H1 (cell line): Measurements from ENCODE around the gene DOCK9. TPM values are rescaled to one million over a fixed set of nuclear protein-coding genes. Genes with fewer than 3 reads are reported as not detected.

Source experiments
- CTCF ChIA-PET: fragments of 300-600 bp; sonication (Branson Sonifier 250); formaldehyde crosslinking; loops from one replicate; lab custom pipeline; 2021; ENCODE audit not compliant: partially characterized antibody; lab: Charles Lee
- POLR2A ChIA-PET: fragments of 300-600 bp; sonication (Branson Sonifier 250); formaldehyde crosslinking; loops from one replicate; lab custom pipeline; 2021; ENCODE audit warnings: inconsistent platforms; ENCODE audit not compliant: partially characterized antibody; lab: Charles Lee
- DNase-seq, 2 experiments: peaks; one replicate each; pipeline versions ENCODE4 v3.0.0 to v3.0.0-alpha.2; 2010 to 2022; ENCODE audit warnings: low spot score in 2 of 2, low read depth in 1 of 2, mixed read lengths in 1 of 2
- FAIRE-seq: peaks from 2 replicates; lab custom pipeline; 2011; peaks lifted over from hg19 to GRCh38; lab: Jason Lieb, UNC
- H2AFZ ChIP-seq: 2 replicates; pipeline ENCODE4 v1.8.1; 2012; ENCODE audit warnings: low read length, inconsistent platforms
- H2AK5ac ChIP-seq: 2 replicates; pipeline ENCODE4 v1.6.1; 2013; ENCODE audit warnings: low read depth, low read length
- H2BK120ac ChIP-seq: replicated peaks from 2 replicates; pipeline ENCODE3; 2013; ENCODE audit warnings: low read depth, low read length, inconsistent platforms
- H2BK12ac ChIP-seq: 2 replicates; pipeline ENCODE4 v1.6.1; 2013; ENCODE audit warnings: low read depth, low read length
- H2BK15ac ChIP-seq: 2 replicates; pipeline ENCODE4 v1.6.1; 2013; ENCODE audit warnings: low read length
- H2BK20ac ChIP-seq: 2 replicates; pipeline ENCODE4 v1.6.1; 2013; ENCODE audit warnings: low read length
- H2BK5ac ChIP-seq: 2 replicates; pipeline ENCODE4 v1.6.1; 2013; ENCODE audit warnings: low read depth, low read length
- H3K14ac ChIP-seq: 2 replicates; pipeline ENCODE4 v1.6.1; 2013; ENCODE audit warnings: inconsistent platforms; ENCODE audit not compliant: insufficient read length
- H3K18ac ChIP-seq: 2 replicates; pipeline ENCODE4 v1.6.1; 2013; ENCODE audit warnings: low read length; ENCODE audit errors: extremely low read depth
- H3K23ac ChIP-seq: 2 replicates; pipeline ENCODE4 v1.6.1; 2013; ENCODE audit warnings: inconsistent platforms; ENCODE audit not compliant: insufficient read length
- H3K23me2 ChIP-seq: 2 replicates; pipeline ENCODE4 v1.6.1; 2013; ENCODE audit warnings: low read depth, low read length
- H3K27ac ChIP-seq: 2 replicates; pipeline ENCODE4 v1.6.1; 2011; ENCODE audit warnings: low read depth, low read length, inconsistent platforms
- H3K27me3 ChIP-seq, 4 experiments: replicated peaks in 1 of 4; 1 replicate in 1 of 4; 2 replicates in 3 of 4; pipeline versions ENCODE4 v1.6.1 to v1.8.1; 2011 to 2013; ENCODE audit warnings: low read length in 3 of 4, mild to moderate bottlenecking in 3 of 4, inconsistent platforms in 2 of 4, mixed read lengths in 2 of 4, moderate library complexity in 1 of 4; ENCODE audit not compliant: control insufficient read depth in 3 of 4, insufficient read depth in 3 of 4; ENCODE audit errors: extremely low read depth in 1 of 4
- H3K36me3 ChIP-seq, 4 experiments: 2 replicates each; pipeline versions ENCODE4 v1.6.1 to v1.8.1; 2011 to 2013; ENCODE audit warnings: mild to moderate bottlenecking in 4 of 4, low read length in 3 of 4, moderate library complexity in 2 of 4, control low read depth in 1 of 4, inconsistent platforms in 1 of 4; ENCODE audit not compliant: insufficient read depth in 4 of 4, control insufficient read depth in 2 of 4
- H3K4ac ChIP-seq: replicated peaks from 2 replicates; pipeline ENCODE3; 2013; ENCODE audit warnings: low read length, low read depth, mixed read lengths, inconsistent platforms; ENCODE audit not compliant: insufficient read length
- H3K4me1 ChIP-seq, 4 experiments: replicated peaks in 1 of 4; 1 replicate in 1 of 4; 2 replicates in 3 of 4; pipeline versions ENCODE4 v1.6.1 to v1.8.1; 2011 to 2013; ENCODE audit warnings: low read length in 3 of 4, inconsistent platforms in 2 of 4, mixed read lengths in 1 of 4; ENCODE audit not compliant: insufficient read depth in 4 of 4, control insufficient read depth in 3 of 4
- H3K4me2 ChIP-seq, 2 experiments: 2 replicates each; pipeline versions ENCODE4 v1.6.1 to v1.8.1; 2011 to 2013; ENCODE audit warnings: low read depth in 2 of 2, low read length in 2 of 2, control low read depth in 1 of 2, inconsistent platforms in 1 of 2, mild to moderate bottlenecking in 1 of 2; ENCODE audit not compliant: insufficient read depth in 1 of 2
- H3K4me3 ChIP-seq, 4 experiments: fragments of 200-600, 300-600 bp in 1 of 4; sonication (generic), shearing (Covaris generic), sonication (Bioruptor Twin) in 1 of 4; 2 replicates each; pipeline versions ENCODE4 v1.5.1 to v1.8.1; 2011 to 2016; ENCODE audit warnings: low read length in 4 of 4, low read depth in 3 of 4, control low read depth in 2 of 4, inconsistent platforms in 2 of 4, mild to moderate bottlenecking in 2 of 4, mixed read lengths in 1 of 4, moderate library complexity in 1 of 4; ENCODE audit not compliant: insufficient read depth in 2 of 4; ENCODE audit errors: extremely low read depth in 1 of 4
- H3K56ac ChIP-seq: replicated peaks from 2 replicates; pipeline ENCODE3; 2013; ENCODE audit warnings: low read depth, mild to moderate bottlenecking, mixed read lengths, low read length, inconsistent platforms; ENCODE audit not compliant: insufficient read length
- H3K79me1 ChIP-seq: 2 replicates; pipeline ENCODE4 v1.6.1; 2013; ENCODE audit warnings: low read depth, low read length, control low read depth
- H3K79me2 ChIP-seq, 2 experiments: 2 replicates each; pipeline versions ENCODE4 v1.6.1 to v1.8.1; 2012 to 2013; ENCODE audit warnings: low read length in 2 of 2, mild to moderate bottlenecking in 2 of 2, inconsistent platforms in 1 of 2; ENCODE audit not compliant: insufficient read depth in 2 of 2, control insufficient read depth in 1 of 2
- H3K9ac ChIP-seq, 4 experiments: replicated peaks in 1 of 4; 1 replicate in 1 of 4; 2 replicates in 3 of 4; pipeline versions ENCODE4 v1.6.1 to v1.8.1; 2011 to 2013; ENCODE audit warnings: low read depth in 3 of 4, low read length in 3 of 4, control low read depth in 2 of 4, mild to moderate bottlenecking in 2 of 4, moderate library complexity in 2 of 4, inconsistent platforms in 1 of 4; ENCODE audit errors: extremely low read depth in 1 of 4
- H3K9me3 ChIP-seq, 2 experiments: 2 replicates each; pipeline versions ENCODE4 v1.6.1 to v1.8.1; 2012 to 2013; ENCODE audit warnings: mild to moderate bottlenecking in 2 of 2, moderate library complexity in 2 of 2, control low read depth in 1 of 2, inconsistent platforms in 1 of 2, low read depth in 1 of 2, low read length in 1 of 2, mixed read lengths in 1 of 2; ENCODE audit not compliant: insufficient read depth in 2 of 2
- H4K20me1 ChIP-seq, 2 experiments: replicated peaks in 1 of 2; 2 replicates each; pipeline versions ENCODE3 to v1.8.1; 2011 to 2013; ENCODE audit warnings: inconsistent platforms in 2 of 2, low read length in 2 of 2, mild to moderate bottlenecking in 1 of 2; ENCODE audit not compliant: insufficient read depth in 2 of 2, control insufficient read depth in 1 of 2
- H4K5ac ChIP-seq: 2 replicates; pipeline ENCODE4 v1.6.1; 2013; ENCODE audit warnings: low read length, low read depth, mixed read lengths, inconsistent platforms; ENCODE audit not compliant: insufficient read length
- H4K8ac ChIP-seq: 2 replicates; pipeline ENCODE4 v1.8.0; 2013; ENCODE audit warnings: mild to moderate bottlenecking, moderate library complexity, low read length, inconsistent platforms; ENCODE audit not compliant: insufficient read depth; ENCODE audit errors: extremely low read depth
- H4K91ac ChIP-seq: replicated peaks from 2 replicates; pipeline ENCODE3; 2013; ENCODE audit warnings: low read length, mixed read lengths, inconsistent platforms; ENCODE audit not compliant: insufficient read length
- BACH1 ChIP-seq: IDR thresholded peaks from 2 replicates; pipeline ENCODE4 v1.6.1; 2012; ENCODE audit warnings: low read length, improper control_type of control experiment
- CHD2 ChIP-seq: IDR thresholded peaks from 2 replicates; pipeline ENCODE4 v1.6.1; 2012; ENCODE audit warnings: low read length, improper control_type of control experiment
- CREB1 ChIP-seq: IDR thresholded peaks from 2 replicates; pipeline ENCODE4 v1.6.1; 2012; ENCODE audit warnings: inconsistent platforms
- KDM5A ChIP-seq: fragments of 200-600 bp; IDR thresholded peaks from 2 replicates; pipeline ENCODE4 v1.7.1; 2012; ENCODE audit warnings: mild to moderate bottlenecking, low read length, inconsistent platforms, mixed read lengths
- TAF7 ChIP-seq: optimal IDR thresholded peaks from 2 replicates; pipeline ENCODE3; 2011; ENCODE audit warnings: low read depth, mild to moderate bottlenecking, inconsistent platforms, low read length, moderate library complexity, borderline replicate concordance
- WGBS, 2 experiments: shearing (Covaris generic) in 1 of 2; methylation state at CpG; one replicate each; pipeline versions ENCODE4 v1.1.6 to v1.1.7; 2013 to 2015; ENCODE audit warnings: low lambda C conversion rate in 2 of 2, mixed read lengths in 2 of 2, inconsistent platforms in 1 of 2, low coverage in 1 of 2, missing lambda C conversion rate in 1 of 2; ENCODE audit not compliant: insufficient replicate concordance in 2 of 2, insufficient coverage in 1 of 2, insufficient read length in 1 of 2; ENCODE audit errors: extremely low coverage in 1 of 2, missing lambda C conversion rate in 1 of 2; 5-methylcytosine and 5-hydroxymethylcytosine counted together
- polyA plus RNA-seq, 7 experiments: library from polyadenylated mRNA; depleted of rRNA in 3 of 7; stranded (reverse) in 5 of 7; unstranded in 2 of 7; fragments of >200 nt in 5 of 7; fragments of 200-250 nt in 2 of 7; gene quantifications; 1 replicate in 5 of 7; 2 replicates in 1 of 7; 4 replicates in 1 of 7; pipeline versions ENCODE4 v1.2.1 to v1.2.3, GENCODE V29; 2011 to 2013; ENCODE audit warnings: missing spikeins in 2 of 7, mixed read lengths in 2 of 7
- total RNA-seq: library from RNA; stranded (reverse); fragmentation: NEBNext Ultra II Directional; extraction: Animal tissue kit (Norgen Biotek cat#: 25700); gene quantifications from 2 replicates; pipeline ENCODE4 v1.2.1, GENCODE V29; 2021
- TF ChIP-seq, protein P1 (sequence below): IDR thresholded peaks from 2 replicates; pipeline ENCODE4 v1.6.1; 2011; ENCODE audit warnings: low read length, improper control_type of control experiment

DOCK9 gene
- total and polyA plus RNA-seq, 2 of the 8 experiments (the other 6 are each of a cell fraction or from before 2014, with no cell fraction given) = 21.6 to 31.5 TPM

DNA sequence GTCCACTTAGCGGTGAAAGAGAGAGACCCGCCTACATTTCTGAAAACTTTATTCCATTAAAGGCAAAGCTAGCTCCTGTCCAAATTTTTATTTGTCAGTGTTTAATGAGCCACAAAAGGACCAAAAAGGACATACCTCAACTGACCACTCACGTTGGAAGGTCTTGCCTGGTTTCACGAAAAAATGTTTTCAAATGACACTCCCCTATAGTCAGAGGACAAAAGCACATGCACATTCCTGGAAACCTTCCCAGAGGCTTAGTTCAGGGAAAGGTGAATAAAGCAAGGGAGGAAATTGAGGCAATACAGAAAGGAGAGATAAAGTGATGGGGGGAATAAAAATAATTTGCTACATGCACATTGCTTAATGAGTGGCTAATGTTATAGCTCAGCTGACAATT is 55.6 kb downstream of the DOCK9 start:
- H3K79me1 ChIP-seq = no peaks in the 10 kb centered on the region
- no peak overlapping the region for H3K14ac ChIP-seq
- no peak overlapping the region for H3K4me2 ChIP-seq
- no peak overlapping the region for H4K91ac ChIP-seq
- no peaks in the 10 kb centered on the region for H3K36me3 ChIP-seq
- H3K4me1 ChIP-seq = peaks cover 0 to 5% (median 2%) of the 10 kb centered on the region in 4 experiments; a peak in 3 of 7 replicates
- H4K5ac ChIP-seq = no peak overlapping the region
- H3K23me2 ChIP-seq = no peaks in the 10 kb centered on the region
- no peak overlapping the region for H2BK12ac ChIP-seq
- no peak overlapping the region for H3K4me3 ChIP-seq
- no peak overlapping the region for H2BK120ac ChIP-seq
- H4K8ac ChIP-seq = no peak overlapping the region
- H2AFZ ChIP-seq = no peak overlapping the region
- H4K20me1 ChIP-seq = no peaks in the 10 kb centered on the region
- H3K79me2 ChIP-seq = no peaks in the 10 kb centered on the region
- no peaks in the 10 kb centered on the region for H3K9me3 ChIP-seq
- H3K27me3 ChIP-seq = no peaks in the 10 kb centered on the region
- no peak overlapping the region for H2AK5ac ChIP-seq
- H3K56ac ChIP-seq = no peak overlapping the region
- POLR2A ChIA-PET = no interaction called here
- H2BK15ac ChIP-seq = no peak overlapping the region
- H3K9ac ChIP-seq = no peak overlapping the region
- CTCF ChIA-PET = interaction anchor here (1.8 kb wide), 1 partner anchor 79 kb away, joined by 6 read pairs; no protein-coding TSS in a partner anchor
- no peak for TF ChIP-seq TAF7
- TF ChIP-seq CHD2 = no peak
- TF ChIP-seq, protein P1, sequence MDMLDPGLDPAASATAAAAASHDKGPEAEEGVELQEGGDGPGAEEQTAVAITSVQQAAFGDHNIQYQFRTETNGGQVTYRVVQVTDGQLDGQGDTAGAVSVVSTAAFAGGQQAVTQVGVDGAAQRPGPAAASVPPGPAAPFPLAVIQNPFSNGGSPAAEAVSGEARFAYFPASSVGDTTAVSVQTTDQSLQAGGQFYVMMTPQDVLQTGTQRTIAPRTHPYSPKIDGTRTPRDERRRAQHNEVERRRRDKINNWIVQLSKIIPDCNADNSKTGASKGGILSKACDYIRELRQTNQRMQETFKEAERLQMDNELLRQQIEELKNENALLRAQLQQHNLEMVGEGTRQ = no peak
- no peak for TF ChIP-seq KDM5A
- no peak for TF ChIP-seq BACH1
- TF ChIP-seq CREB1 = no peak
- H3K4ac ChIP-seq = no peak overlapping the region
- H3K27ac ChIP-seq = no peak overlapping the region
- no peak overlapping the region for H2BK20ac ChIP-seq
- H2BK5ac ChIP-seq = no peak overlapping the region
- FAIRE-seq (no peak), DNase-seq (no peak)
- whole genome bisulfite sequencing, 2 experiments = 93% methylated on average over 4 of the region's 4 CpGs; no CpG with 5 or more reads in 1 of the 2 experiments
- no peak overlapping the region for H3K18ac ChIP-seq
- H3K23ac ChIP-seq = no peak overlapping the region
